Renal pelvis (tissue), 4 donors: ENCODE data around the gene KTN1. TPM values are rescaled to one million over a fixed set of nuclear protein-coding genes. Genes with fewer than 3 reads are reported as not detected.

Experiments used
- DNase-seq: peaks from one replicate; pipeline ENCODE4 v3.0.0-alpha.2; 2013
- polyA plus RNA-seq, 3 donors: library from polyadenylated mRNA; unstranded; fragments of 120-200 nt; gene quantifications; one replicate each; pipeline ENCODE4 v1.2.1, GENCODE V29; 2013; ENCODE audit not compliant: insufficient read length in 3 of 3

The KTN1 gene
- polyA plus RNA-seq, 3 donors = 169 to 202 (median 188) TPM

DNA sequence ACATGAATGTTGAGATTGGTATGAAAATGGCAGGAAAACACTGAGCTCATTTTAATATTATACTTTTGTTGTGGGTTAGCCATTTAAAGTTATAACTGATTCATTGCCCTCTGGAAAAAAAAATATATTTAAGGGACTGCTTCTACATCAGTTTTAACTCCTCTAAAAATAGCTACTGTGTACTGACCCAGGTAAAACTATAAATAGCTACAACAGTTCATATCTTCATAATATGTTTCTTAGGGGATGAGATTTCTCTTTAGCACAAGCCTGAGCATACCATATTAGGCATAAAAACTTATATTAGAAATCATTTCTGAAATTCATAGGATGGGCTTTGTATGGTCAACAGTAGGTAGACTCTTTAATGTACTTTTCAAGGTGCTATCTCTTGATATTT lies 81.0 kb downstream of the KTN1 start:
- DNase-seq = no peak

DNA sequence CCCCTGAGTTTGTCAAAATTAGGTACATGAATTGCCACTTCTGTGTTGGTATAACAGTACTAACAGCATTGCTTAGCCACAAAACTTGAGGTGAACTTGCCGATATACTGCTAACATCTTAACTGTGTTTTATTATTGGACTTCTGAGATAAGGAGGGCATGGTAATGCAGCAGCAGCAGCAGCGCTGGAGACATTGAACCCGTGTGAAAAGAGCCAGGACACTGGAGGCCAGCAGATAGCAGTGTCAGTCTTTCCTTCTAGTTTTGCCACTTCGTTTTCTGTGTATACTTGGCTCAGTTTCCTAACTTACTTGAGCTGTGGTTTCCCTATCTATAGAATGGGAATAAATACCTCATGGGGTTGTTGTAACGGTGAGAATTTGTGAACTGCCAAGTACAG lies 82.7 kb downstream of the KTN1 start:
- DNase-seq = no peak

- DNase-seq = no peak
Observed at GRCh38 chr14:55665067-55665675, 85.2 kb downstream of the KTN1 start.

DNA sequence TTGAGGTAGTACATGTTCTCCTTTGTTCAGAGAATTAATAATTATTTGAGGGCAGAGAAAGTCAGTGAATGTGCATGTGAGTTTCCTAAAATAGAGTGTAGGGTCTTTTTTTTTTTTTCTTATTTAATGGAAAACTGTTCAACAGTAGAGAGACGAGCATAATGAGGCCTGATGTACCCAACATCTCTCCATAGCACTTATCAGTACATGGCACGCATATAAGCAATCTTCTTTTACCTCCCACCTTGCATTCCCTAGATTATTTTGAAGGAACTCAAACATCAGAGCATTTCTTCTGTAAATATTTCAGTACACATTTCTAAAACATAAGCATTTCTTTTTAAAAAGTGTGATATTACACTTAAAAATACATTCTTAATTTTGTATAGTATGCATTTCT lies 87.8 kb downstream of the KTN1 start:
- DNase-seq = no peak

GRCh38 chr14:55671641-55672040 lies 91.6 kb downstream of the KTN1 start:
- DNase-seq = no peak

DNA sequence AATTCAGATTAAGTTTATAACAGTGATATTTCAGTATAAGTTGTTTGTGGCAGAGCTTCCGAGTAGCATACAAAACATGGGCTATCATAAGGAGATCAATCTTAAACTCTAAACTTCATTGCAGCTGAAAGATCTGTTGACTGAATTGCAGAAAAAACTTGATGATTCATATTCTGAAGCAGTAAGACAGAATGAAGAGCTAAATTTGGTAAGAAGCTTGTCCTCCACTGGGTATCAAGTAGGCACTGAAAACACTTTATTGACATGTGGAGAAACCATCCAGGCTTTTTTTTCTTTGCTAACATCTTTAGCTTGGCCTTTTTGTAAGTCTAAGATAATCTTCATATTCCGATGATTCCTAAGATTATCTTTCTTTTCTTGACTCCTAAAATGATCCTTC lies 93.0 kb downstream of the KTN1 start:
- DNase-seq = no peak

DNA sequence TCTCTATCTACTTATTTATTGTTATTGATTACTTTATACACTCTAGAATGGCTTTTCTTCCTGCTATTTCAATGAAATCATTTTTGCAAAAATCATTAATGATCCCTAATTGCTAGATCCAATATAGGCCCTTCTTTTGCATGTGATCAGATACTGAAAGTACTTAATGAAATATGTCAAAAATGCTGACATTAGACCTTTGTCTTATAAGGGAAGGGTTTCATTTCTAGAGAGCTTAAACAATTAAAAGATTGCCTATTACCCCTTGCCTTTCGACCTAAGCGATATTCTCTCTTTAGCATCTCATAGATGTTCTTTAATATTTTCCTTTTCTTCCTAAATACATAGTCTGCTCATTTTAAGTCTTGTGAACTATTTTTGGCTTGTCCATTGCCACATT lies 101.1 kb downstream of the KTN1 start:
- DNase-seq = no peak

DNA sequence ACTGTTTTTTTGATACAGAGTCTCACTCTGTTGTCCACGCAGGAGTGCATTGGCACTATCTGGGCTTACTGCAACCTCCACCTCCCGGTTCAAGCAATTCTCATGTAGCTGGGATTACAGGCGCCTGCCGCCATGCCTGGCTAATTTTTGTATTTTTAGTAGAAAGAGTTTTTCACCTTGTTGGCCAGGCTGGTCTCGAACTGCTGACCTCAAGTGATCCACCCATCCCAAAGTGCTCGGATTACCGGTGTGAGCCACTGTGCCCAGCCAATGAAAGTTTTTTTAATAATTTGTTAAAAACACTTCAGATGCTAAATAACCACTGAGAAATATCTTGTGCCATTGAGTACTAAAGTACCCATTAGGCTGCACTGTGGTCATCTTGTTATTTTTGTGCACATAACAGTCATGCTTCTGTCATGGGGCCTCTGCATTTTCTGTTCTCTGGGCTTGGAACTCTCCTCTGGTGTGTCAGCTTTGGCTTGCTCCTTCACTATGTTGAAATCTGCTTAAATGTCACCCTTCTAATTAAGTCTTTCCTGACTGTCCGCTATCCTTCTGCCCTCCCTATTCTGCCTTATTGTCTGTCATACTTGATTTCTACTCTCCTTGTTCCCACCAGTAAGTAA lies 105.1 kb downstream of the KTN1 start:
- DNase-seq = no peak

- no peak for DNase-seq
Observed at GRCh38 chr14:55686713-55687112, 106.7 kb downstream of the KTN1 start.

GRCh38 chr14:55688566-55688965 lies 108.6 kb downstream of the KTN1 start:
- no peak for DNase-seq

DNA sequence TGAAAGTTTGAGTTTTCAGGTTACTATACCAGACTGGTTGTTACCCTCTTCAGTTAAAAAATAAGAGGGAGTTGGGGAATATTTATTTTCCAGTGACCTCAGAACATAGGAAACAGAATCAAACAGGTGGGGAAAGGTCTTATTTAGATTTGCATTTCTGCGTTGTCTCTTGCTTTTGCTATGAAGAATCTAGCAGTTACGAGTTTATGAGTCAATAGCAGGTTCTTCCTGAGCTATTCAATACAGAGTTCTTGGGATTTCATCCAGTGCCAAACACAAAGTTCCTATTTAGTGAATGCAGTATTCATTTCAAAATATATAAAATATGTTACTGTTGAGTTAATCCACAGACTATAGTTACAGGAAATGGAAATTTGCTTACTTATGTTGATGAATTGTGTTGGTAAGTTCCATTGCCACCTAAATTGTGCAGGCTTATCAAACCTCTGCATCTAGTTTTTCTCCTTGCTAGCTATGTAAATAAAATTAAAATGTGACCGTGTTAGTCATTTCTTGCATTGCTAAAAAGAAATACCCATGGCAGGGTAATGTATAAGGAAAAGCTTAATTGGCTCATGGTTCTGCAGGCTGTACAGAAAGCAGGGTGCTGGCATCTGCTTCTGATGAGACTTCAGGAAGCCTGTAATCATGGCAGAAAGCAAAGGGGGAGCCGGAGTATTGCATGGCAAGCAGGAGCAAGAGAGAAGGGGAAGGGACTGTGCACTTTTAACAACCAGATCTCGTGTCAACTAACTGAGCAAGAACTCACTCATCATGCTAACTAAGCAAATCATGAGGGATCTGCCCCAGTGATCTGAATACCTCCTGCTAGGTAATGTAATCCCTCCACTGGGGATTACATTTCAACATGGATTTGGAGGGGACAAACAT lies 110.2 kb downstream of the KTN1 start:
- DNase-seq = no peak

GRCh38 chr14:55691659-55692058 lies 111.7 kb downstream of the KTN1 start:
- no peak for DNase-seq

DNA sequence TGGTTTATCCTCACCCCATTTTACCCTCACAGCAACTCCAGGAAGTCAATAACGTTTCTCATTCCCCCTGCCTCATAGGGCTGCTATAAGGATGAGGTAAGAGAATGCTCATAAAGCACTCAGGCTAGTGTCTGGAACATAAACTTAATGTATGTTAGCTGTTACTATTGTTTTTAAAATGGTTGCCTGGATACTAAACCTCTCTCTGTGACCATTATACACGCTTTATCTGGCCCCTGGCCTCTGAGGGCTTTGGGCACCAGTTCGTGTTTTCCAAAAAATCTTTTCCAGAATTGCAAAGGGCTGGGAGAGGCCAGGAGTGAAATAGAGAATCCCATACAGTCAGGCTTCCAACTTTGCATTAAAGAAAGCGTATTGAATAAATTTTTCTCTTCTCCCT lies 113.9 kb downstream of the KTN1 start:
- DNase-seq = no peak

- DNase-seq = no peak
Observed at GRCh38 chr14:55697414-55697861, 117.4 kb downstream of the KTN1 start.

GRCh38 chr14:55698051-55698450 lies 118.0 kb downstream of the KTN1 start:
- DNase-seq = no peak

- no peak for DNase-seq
Observed at GRCh38 chr14:55699131-55700057, 119.4 kb downstream of the KTN1 start.

DNA sequence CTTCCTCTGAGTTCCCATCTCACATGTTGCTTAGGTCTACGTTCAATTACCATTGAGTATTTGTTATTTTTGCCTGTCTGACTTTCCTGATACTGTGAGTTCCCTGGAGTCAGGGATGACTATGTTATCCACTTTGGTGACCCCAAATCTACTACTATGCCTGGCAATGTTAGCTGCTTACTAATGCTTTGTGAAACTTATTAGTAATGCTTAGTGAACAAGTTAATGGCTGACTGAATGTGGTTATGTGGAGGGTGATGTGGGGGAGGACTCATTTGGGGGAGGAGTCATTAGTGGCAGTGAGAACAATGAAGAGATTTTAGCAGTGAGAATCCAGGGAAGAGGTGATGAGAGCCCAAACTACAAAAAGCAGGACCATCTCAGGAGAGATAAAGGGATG lies 121.6 kb downstream of the KTN1 start:
- no peak for DNase-seq

GRCh38 chr14:55702511-55702910 lies 122.5 kb downstream of the KTN1 start:
- no peak for DNase-seq

- DNase-seq = no peak
Observed at GRCh38 chr14:55704654-55705053, 124.6 kb downstream of the KTN1 start.

- no peak for DNase-seq
Observed at GRCh38 chr14:55705651-55706364, 125.8 kb downstream of the KTN1 start.

- no peak for DNase-seq
Observed at GRCh38 chr14:55706365-55706684, 126.3 kb downstream of the KTN1 start.
